Suprapubic skin (tissue), 3 donors: ENCODE results near the gene AGFG2.

ENCODE experiments used
- CTCF ChIP-seq, 2 donors: fragments of 200-600 bp in 1 of 2; fragments of 450-650 bp in 1 of 2; sonication (generic) in 1 of 2; IDR thresholded peaks; one replicate each; pipeline ENCODE4 v1.5.1; 2016 to 2019; ENCODE audit warnings: antibody characterized with exemption in 2 of 2, mild to moderate bottlenecking in 1 of 2, moderate library complexity in 1 of 2
- POLR2A ChIP-seq, 2 donors: fragments of 450-650 bp; IDR thresholded peaks; one replicate each; pipeline ENCODE4 v1.6.1; 2017; ENCODE audit warnings: antibody characterized with exemption in 2 of 2, mild to moderate bottlenecking in 2 of 2, moderate library complexity in 2 of 2

- TF ChIP-seq CTCF (IDR thresholded peaks at IDR 0.05) (no peak), POLR2A (IDR thresholded peaks at IDR 0.05) (no peak)
Measured at GRCh38 chr7:100539436-100540006, 518 bp downstream of the AGFG2 start.
